ENCODE data around the gene ZC3H12D.
"Not testable (repeated sequence)": the region's sequence is repeated elsewhere in the genome, so short reads cannot be mapped to it uniquely, and the experiment has no call there.

Gene ZC3H12D

GRCh38 chr6:149484733-149485700 lies at the start of gene ZC3H12D:
TSS of gene ZC3H12D (minus strand) at chr6:149485014. CDS start at chr6:149474543, 10,471 bp downstream.
- peak; percentile 77 for DNase-seq (ENCODE audit: low spot score)

- no peak for DNase-seq (ENCODE audit: low spot score)
Measured at GRCh38 chr6:149529650-149530049, 44.8 kb upstream of the ZC3H12D start.

GRCh38 chr6:149515494-149515893 lies 30.7 kb upstream of the ZC3H12D start:
- no peak for DNase-seq (ENCODE audit: low spot score)

- DNase-seq (ENCODE audit: low spot score), result peak; percentile 3
Measured at GRCh38 chr6:149513915-149514314, 29.1 kb upstream of the ZC3H12D start.

DNA sequence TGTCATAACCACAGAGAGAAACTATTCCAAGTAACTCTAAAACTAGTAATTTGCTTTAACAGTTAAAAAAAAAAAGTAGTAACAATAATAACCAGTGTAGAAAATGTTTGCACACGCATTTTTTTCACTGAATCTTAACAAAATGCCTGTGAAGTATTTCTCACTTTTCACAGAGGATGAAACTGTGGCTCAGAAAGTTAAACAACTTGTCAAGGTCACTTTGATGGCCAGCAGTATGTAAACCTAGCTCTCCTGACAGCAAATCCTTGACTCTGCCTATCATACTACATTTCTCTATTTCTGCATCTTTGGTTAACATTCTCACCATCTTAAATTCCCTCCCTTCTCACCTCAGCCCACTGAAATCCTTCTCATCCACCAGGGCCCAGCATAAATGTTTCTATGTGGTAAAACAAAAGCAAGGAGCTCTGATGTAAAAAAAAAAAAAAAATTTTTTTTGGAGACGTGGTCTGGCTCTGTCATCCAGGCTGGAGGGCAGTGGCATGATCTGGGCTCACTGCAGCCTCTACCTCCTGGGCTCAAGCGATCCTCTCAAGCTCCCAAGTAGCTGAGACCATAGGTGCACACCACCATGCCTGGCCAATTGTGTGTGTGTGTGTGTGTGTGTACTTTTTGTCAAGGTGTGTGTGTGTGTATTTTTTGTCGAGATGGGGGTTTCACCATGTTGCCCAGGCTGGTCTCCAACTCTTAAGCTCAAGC lies 26.1 kb upstream of the ZC3H12D start:
- no peak for DNase-seq (ENCODE audit: low spot score)

DNA sequence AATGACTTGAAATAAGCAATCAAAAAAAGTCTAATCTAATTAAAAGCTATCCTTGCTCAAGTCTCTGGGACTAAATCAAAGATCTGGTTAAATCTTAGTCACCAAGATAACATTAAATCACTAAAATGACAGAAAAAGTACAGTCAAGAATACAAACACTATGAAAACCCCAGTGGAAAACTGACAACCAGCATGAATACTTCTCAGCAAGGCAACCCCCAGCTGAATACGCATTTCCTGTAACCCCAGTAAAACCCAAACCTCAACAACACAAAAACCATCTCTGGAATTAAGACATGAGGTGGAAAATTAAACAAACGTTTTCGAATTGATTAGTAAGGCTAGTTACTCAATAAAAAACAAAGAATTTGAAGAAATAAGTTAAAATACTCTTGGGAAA lies 23.7 kb upstream of the ZC3H12D start:
- DNase-seq (ENCODE audit: low spot score), result no peak

- no peak for DNase-seq (ENCODE audit: low spot score)
Measured at GRCh38 chr6:149503872-149504271, 19.1 kb upstream of the ZC3H12D start.

GRCh38 chr6:149503276-149503675 lies 18.5 kb upstream of the ZC3H12D start:
- no peak for DNase-seq (ENCODE audit: low spot score)

GRCh38 chr6:149501768-149502167 lies 17.0 kb upstream of the ZC3H12D start:
- DNase-seq (ENCODE audit: low spot score), result no peak

GRCh38 chr6:149501201-149501600 lies 16.4 kb upstream of the ZC3H12D start:
- DNase-seq (ENCODE audit: low spot score), result no peak

- no peak for DNase-seq (ENCODE audit: low spot score)
Measured at GRCh38 chr6:149500096-149500495, 15.3 kb upstream of the ZC3H12D start.

DNA sequence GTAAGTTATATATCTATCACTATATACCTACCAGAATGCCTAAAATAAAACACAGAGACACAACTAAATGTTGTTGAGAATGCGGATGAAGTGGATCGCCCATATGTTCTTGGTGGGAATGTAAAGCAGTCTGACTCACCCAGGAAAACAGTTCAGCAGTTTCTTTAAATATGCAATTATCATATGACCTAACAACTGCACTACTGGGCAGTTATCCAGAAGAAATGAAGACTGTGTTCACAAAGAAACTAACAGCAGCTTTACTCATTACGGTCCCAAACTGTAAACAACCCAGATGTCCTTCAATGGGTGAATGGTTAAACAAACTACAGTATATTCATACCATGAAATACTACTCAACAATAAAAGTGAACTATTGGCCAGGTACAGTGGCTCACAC lies 14.3 kb upstream of the ZC3H12D start:
- DNase-seq (ENCODE audit: low spot score), result no peak

DNA sequence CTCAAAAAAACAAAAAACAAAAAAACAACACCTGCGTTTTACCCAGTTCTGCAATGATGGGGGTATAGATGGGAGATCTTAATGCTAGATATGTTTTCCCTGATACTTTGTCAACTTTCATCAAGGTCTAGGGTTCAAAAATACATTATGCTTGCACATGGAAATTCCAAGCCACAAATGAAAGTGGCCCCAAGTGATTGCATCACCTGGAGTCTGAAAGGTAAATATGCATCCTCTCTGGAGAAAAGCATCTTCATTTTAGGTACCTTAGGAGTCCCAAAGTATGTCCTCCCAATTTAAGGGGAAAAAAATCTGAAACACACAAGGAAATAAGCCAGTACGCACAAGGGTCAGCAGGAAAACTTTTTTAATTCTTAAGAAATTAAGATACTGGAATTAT lies 12.6 kb upstream of the ZC3H12D start:
- no peak for DNase-seq (ENCODE audit: low spot score)

GRCh38 chr6:149496597-149496996 lies 11.8 kb upstream of the ZC3H12D start:
- not testable (repeated sequence) for DNase-seq (ENCODE audit: low spot score)

DNA sequence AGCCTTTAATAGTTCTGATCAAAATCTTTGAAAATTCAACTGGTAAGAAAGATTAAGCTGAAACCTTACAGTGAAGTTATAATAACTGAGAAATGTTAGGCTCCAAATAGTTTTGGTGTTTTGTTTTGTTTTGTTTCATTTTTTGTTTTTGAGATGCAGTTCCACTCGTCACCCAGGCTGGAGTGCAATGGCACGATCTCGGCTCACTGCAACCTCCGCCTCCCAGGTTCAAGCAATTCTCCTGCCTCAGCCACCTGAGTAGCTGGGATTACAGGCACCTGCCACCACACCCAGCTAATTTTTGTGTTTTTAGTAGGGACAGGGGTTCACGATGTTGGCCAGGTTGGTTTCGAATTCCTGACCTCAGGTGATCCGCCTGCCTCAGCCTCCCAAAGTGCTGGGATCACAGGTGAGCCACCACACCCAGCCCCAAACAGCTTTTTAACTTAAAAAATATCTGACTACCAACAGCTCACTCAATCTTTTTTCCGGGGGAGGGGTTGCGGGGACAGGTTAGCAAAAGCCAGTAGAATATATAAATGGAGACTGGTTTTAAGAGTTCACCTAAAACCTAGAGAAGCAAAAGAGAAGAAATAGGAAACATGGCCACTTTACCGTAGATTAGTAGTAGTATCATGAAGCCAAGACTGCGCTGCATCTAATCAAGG lies 10.7 kb upstream of the ZC3H12D start:
- not testable (repeated sequence) for DNase-seq (ENCODE audit: low spot score)

DNA sequence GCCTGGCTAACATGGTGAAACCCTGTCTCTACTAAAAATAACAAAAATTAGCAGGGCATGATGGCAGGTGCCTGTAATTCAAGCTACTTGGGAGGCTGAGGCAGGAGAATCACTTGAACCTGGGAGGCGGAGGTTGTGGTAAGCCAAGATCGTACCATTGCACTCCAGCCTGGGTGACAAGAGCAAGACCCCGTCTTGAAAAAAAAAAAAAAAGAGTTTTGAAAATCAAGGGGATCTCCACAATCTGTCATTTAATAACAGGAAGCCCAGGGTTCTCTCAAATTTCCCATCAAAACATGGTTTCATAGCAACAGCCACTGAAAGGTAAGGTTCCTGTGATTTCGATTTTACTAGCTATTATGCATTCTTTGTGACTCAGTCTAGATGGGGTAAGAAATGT lies 10.0 kb upstream of the ZC3H12D start:
- DNase-seq (ENCODE audit: low spot score), result not testable (repeated sequence)

DNA sequence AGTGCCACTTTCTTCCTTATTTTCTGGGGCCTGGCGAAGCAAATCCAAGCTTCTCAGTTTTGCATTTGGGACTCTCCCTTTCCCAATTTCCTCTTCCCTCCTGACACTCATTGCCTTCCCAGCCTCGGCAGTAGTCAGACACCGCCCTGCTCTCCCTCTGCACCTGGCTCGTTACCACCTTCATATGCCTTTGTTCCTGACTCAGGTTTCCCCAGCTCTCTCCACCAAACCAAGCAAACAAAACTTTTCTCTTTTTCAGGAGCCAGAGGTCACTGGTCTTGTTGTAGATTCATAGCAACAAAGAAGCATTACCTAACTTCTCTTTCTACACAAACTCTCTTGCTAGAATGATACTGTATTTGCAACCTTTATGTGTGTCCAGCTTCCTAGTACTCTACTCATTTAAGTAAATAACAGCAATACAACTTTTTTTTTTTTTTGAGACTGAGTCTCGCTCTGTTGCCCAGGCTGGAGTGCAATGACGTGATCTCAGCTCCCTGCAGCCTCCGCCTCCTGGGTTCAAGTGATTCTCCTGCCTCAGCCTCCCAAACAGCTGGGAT lies 9.0 kb upstream of the ZC3H12D start:
- DNase-seq (ENCODE audit: low spot score), result no peak

DNA sequence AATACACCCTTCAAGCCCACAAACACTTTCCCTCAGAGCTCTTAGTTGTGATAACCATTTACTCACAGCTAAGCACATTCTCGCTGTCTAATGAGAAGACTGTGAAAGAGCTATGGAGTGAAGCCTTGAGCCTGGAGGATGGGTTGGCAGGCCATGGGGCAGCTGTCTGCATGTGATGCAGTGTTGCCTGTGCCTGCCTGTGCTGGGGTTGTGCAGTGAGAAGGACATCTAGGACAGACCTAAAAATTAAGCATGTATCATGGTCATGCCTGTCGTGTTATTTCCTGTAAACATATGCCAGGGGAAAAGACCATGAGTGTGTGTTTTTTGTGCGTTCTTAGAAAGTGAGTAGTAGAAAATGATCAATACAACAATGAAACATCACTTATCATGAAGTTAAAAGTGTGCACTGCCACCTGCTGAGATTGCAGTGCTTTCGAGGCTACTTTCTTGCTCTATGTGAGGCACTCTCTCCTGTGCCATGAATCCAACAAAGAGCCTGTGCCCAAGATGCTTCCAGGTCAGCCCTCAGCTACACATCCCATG lies 8.1 kb upstream of the ZC3H12D start:
- DNase-seq (ENCODE audit: low spot score), result no peak

GRCh38 chr6:149489967-149490366 lies 5.2 kb upstream of the ZC3H12D start:
- no peak for DNase-seq (ENCODE audit: low spot score)

- no peak for DNase-seq (ENCODE audit: low spot score)
Measured at GRCh38 chr6:149488815-149489214, 4.0 kb upstream of the ZC3H12D start.

DNA sequence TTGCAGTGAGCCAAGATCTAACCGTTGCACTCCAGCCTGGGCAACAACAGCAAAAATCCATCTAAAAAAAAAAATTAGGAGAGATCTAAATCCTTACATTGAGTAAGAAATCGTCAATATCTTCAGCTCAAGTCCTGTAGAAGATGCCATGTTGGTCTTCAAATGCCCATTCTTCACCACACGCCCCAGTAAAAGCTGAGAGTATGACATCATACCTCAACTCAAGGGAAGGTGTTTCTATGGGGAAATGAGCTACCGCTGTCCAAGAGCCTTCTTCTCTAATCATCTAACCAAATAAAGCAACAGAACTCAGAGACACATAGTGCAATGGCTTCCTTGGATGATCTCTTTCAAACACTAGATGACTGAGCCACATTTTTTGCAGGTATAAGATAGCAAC lies 2.5 kb upstream of the ZC3H12D start:
- DNase-seq (ENCODE audit: low spot score), result no peak
